K562 (cell line): Measurements from ENCODE around the gene SEC22C. TPM values are rescaled to one million over a fixed set of nuclear protein-coding genes. Genes with fewer than 3 reads are reported as not detected.

ENCODE experiments used
- CBFB ChIP-seq: sonication (generic); formaldehyde crosslinking; IDR thresholded peaks from 2 replicates; pipeline ENCODE4 v1.4.0; 2020; ENCODE audit warnings: mild to moderate bottlenecking, missing genetic modification reagents
- CTCFL ChIP-seq: IDR thresholded peaks from 2 replicates; pipeline ENCODE4 v1.6.1; 2011; ENCODE audit warnings: borderline replicate concordance, low read depth, mild to moderate bottlenecking, moderate library complexity, low read length; ENCODE audit not compliant: insufficient read depth, poor library complexity, severe bottlenecking
- MBD2 ChIP-seq: sonication (generic); IDR thresholded peaks from 2 replicates; pipeline ENCODE4 v1.6.1; 2016; ENCODE audit warnings: low read depth, borderline replicate concordance
- NR3C1 ChIP-seq: sonication (generic); formaldehyde crosslinking; IDR thresholded peaks from 2 replicates; pipeline ENCODE4 v1.8.1; 2022; ENCODE audit warnings: missing genetic modification reagents
- RNF2 ChIP-seq: sonication (generic); IDR thresholded peaks from 2 replicates; pipeline ENCODE4 v1.6.1; 2016
- SREBF2 ChIP-seq: sonication (generic); formaldehyde crosslinking; IDR thresholded peaks from 2 replicates; pipeline ENCODE4 v1.4.0; 2020; ENCODE audit warnings: mild to moderate bottlenecking, missing genetic modification reagents
- STAT6 ChIP-seq: sonication (generic); formaldehyde crosslinking; IDR thresholded peaks from 2 replicates; pipeline ENCODE4 v1.8.1; 2023; ENCODE audit warnings: mild to moderate bottlenecking, missing genetic modification reagents
- UBTF ChIP-seq, 2 experiments: IDR thresholded peaks; 2 replicates each; pipeline ENCODE4 v1.6.1; 2012; ENCODE audit warnings: improper control_type of control experiment in 2 of 2, low read depth in 2 of 2, low read length in 2 of 2, borderline replicate concordance in 1 of 2
- ZBTB1 ChIP-seq: sonication (generic); formaldehyde crosslinking; IDR thresholded peaks from 2 replicates; pipeline ENCODE4 v1.8.1; 2023; ENCODE audit warnings: missing genetic modification reagents, low read depth, mild to moderate bottlenecking, borderline replicate concordance
- ZNF184 ChIP-seq: sonication (generic); formaldehyde crosslinking; IDR thresholded peaks from 2 replicates; pipeline ENCODE4 v1.5.0; 2020; ENCODE audit warnings: missing genetic modification reagents
- ZNF76 ChIP-seq: fragments of 250-450 bp; sonication (Bioruptor Pico); IDR thresholded peaks from 2 replicates; pipeline ENCODE4 v1.4.0; 2020; ENCODE audit warnings: mild to moderate bottlenecking, moderate library complexity, borderline replicate concordance
- ZNF785 ChIP-seq: fragments of 250-450 bp; sonication (Bioruptor Pico); IDR thresholded peaks from 2 replicates; pipeline ENCODE4 v1.4.0; 2020; ENCODE audit warnings: mild to moderate bottlenecking
- polyA plus RNA-seq, 8 experiments: library from polyadenylated mRNA; depleted of rRNA in 4 of 8; stranded (reverse) in 5 of 8; unstranded in 3 of 8; fragments of >200 nt; fragmentation: Nextera tagmentation in 2 of 8; fragmentation: Illumina TruSeq in 1 of 8; extraction: Ambion mirVana in 2 of 8; extraction: Trizol in 1 of 8; gene quantifications; 2 replicates each; pipeline versions ENCODE4 v1.2.1 to v1.2.3, GENCODE V29; 2011 to 2014; ENCODE audit warnings: inconsistent platforms in 1 of 8, missing spikeins in 1 of 8
- total RNA-seq, 7 experiments: library from RNA; depleted of rRNA in 6 of 7; stranded (reverse); fragments of >200 nt in 6 of 7; fragmentation: Illumina TruSeq in 2 of 7; extraction: Trizol in 2 of 7; gene quantifications; 2 replicates each; pipeline versions ENCODE4 v1.2.1 to v1.2.3, GENCODE V29; 2011 to 2021; ENCODE audit warnings: low replicate concordance in 1 of 7
- TF ChIP-seq, protein P1 (sequence below): fragments of 250-450 bp; sonication (Bioruptor Pico); IDR thresholded peaks from 2 replicates; pipeline ENCODE4 v1.8.0; 2022; ENCODE audit warnings: inconsistent platforms

SEC22C gene
- total and polyA plus RNA-seq, 9 of the 15 experiments (the other 6 are each of a cell fraction or from before 2014, with no cell fraction given) = 35.6 to 68.4 (median 50.7) TPM

GRCh38 chr3:42605546-42606173 lies 23.9 kb upstream of the SEC22C start (continued):
- no peak for TF ChIP-seq STAT6 (CRISPR knock-in tag)
- no peak for TF ChIP-seq SREBF2 (CRISPR knock-in tag)
- TF ChIP-seq, protein P1, sequence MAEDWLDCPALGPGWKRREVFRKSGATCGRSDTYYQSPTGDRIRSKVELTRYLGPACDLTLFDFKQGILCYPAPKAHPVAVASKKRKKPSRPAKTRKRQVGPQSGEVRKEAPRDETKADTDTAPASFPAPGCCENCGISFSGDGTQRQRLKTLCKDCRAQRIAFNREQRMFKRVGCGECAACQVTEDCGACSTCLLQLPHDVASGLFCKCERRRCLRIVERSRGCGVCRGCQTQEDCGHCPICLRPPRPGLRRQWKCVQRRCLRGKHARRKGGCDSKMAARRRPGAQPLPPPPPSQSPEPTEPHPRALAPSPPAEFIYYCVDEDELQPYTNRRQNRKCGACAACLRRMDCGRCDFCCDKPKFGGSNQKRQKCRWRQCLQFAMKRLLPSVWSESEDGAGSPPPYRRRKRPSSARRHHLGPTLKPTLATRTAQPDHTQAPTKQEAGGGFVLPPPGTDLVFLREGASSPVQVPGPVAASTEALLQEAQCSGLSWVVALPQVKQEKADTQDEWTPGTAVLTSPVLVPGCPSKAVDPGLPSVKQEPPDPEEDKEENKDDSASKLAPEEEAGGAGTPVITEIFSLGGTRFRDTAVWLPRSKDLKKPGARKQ = no peak
- TF ChIP-seq ZBTB1 = no peak
- no peak for TF ChIP-seq ZNF184 (CRISPR knock-in tag)
- TF ChIP-seq RNF2 = peak; percentile 62; the same call in 1 of the 2 replicates
- no peak for TF ChIP-seq ZNF785 (CRISPR knock-in tag)
- no peak for TF ChIP-seq ZNF76 (CRISPR knock-in tag)
- TF ChIP-seq CTCFL = no peak
- peak; percentile 19; the same call in 1 of the 2 replicates for TF ChIP-seq MBD2
- no peak for TF ChIP-seq UBTF (IDR thresholded peaks at IDR 0.05; ENCODE audit: borderline replicate concordance in 1 of 2, low read depth in 2 of 2, low read length in 2 of 2)
- TF ChIP-seq NR3C1 = no peak
- TF ChIP-seq CBFB (CRISPR knock-in tag) = no peak
